Adrenal gland (tissue), 5 donors: ENCODE measurements around the gene B3GLCT.

Source experiments
- POLR2A ChIP-seq, 2 donors: fragments of 450-650 bp; IDR thresholded peaks; one replicate each; pipeline ENCODE4 v1.6.1; 2017; ENCODE audit warnings: antibody characterized with exemption in 2 of 2, mild to moderate bottlenecking in 2 of 2, moderate library complexity in 1 of 2
- TF ChIP-seq, protein P1 (sequence below), 6 experiments: fragments of 450-650 bp in 4 of 6; fragments of 200-600 bp in 2 of 6; sonication (generic) in 1 of 6; IDR thresholded peaks; 1 replicate in 5 of 6; 2 replicates in 1 of 6; pipeline versions ENCODE4 v1.5.1 to v1.8.0; 2016 to 2021; ENCODE audit warnings: antibody characterized with exemption in 6 of 6, mild to moderate bottlenecking in 2 of 6, moderate library complexity in 1 of 6
- donor health status: DM: no; HTN: no; CAD: no.

DNA sequence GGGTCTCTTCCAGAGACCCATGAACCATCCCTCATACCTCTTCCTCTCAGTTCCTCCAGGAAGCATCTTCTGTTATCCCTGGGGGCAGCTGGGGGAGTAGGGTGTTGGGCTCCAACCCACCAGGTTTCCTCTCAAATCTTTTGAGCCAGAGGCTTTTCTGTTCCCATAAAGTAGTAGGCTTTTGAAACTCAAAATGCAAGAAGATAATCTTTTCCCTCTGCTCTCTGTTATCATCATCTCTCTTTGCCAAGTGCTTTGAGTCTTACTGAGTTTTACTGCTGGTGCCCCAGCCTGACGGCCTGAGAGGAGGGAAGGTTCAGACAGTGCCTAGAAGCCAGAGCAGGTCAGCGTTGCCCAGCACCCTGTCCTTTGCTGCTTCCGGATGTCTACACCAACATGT lies 157.2 kb downstream of the B3GLCT start:
- TF ChIP-seq, protein P1, sequence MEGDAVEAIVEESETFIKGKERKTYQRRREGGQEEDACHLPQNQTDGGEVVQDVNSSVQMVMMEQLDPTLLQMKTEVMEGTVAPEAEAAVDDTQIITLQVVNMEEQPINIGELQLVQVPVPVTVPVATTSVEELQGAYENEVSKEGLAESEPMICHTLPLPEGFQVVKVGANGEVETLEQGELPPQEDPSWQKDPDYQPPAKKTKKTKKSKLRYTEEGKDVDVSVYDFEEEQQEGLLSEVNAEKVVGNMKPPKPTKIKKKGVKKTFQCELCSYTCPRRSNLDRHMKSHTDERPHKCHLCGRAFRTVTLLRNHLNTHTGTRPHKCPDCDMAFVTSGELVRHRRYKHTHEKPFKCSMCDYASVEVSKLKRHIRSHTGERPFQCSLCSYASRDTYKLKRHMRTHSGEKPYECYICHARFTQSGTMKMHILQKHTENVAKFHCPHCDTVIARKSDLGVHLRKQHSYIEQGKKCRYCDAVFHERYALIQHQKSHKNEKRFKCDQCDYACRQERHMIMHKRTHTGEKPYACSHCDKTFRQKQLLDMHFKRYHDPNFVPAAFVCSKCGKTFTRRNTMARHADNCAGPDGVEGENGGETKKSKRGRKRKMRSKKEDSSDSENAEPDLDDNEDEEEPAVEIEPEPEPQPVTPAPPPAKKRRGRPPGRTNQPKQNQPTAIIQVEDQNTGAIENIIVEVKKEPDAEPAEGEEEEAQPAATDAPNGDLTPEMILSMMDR (IDR thresholded peaks at IDR 0.05), result no peak
- no peak for TF ChIP-seq POLR2A (IDR thresholded peaks at IDR 0.05)
